GM19328 (cell line): ENCODE measurements around the gene C16orf90.
"Not testable (repeated sequence)": the region's sequence is repeated elsewhere in the genome, so short reads cannot be mapped to it uniquely, and the experiment has no call there.

ENCODE experiments used
- ATAC-seq: cut with Tn5 transposase; IDR thresholded peaks from one replicate; pipeline ENCODE4 v1.9.1; 2021; ENCODE audit warnings: mild to moderate bottlenecking, moderate library complexity; ENCODE audit not compliant: unreplicated experiment

Gene C16orf90

DNA sequence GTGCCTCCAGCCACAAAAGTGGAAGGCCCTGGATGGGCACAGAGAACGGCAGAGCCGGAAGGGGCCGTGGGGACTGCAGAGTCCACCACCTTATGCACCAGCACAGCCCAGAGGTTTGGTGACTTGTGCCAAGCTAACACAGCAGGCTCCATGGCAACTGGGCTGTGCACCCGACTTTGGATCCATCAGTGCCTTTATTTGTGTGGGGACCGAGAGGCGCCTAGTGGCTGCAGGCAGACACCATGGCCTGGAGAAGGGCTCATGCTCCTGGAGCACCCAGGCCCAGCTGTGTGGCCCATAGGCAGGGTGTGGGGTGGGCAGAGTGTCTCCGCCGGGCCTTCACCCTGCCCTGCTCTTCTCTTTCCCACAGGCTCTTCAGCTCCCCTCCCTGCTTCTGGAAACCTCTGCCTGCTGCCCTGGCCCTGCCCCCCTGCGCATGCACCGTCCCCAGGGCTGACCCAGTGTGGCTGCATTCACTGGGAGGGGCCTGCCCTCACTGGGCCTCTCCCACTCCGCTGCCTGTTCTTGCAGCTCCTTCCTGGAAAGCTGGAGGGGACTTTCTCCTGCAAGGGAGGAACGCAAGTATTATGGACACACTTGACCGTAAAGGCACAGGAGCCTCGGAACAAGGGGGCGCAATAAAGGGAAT lies 10.1 kb downstream of the C16orf90 start:
- ATAC-seq = no peak

DNA sequence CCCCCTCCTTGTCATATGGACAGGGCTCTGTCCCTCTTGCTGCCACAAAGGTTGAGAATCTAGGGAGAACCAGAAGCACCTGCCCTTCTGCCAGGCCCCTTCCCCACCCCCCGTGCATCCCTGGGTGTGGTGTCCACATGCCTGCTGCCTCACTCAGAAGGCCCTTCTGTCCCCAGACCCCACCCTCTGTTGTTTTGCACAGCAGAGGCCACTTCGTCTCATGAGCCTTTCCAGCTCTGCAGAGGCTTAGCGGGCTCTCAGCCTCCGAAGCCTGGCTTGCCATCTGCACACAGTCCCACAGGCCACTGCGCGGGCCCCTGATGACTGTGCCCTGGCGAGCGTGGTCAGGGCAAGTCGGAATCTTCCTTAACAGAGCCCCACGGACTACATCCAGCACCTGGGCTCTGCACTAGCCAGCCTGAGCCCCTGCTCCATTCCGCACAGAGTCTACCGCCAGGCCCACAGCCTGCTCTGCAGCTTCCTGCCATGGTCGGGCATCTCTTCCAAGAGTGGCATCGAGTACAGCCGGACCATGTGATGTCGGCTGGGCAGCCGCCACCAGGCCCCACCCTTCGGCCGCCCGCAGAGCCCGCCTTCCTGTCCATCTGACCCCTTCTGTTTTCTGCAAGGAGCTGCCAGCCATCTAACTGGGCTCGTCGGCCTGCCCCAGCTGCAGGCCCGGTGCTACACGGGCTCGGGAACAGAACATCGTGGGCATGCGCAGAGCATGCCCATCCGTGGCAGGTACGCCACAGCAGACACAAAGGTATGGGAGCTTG lies 10.8 kb downstream of the C16orf90 start:
- ATAC-seq = no peak

DNA sequence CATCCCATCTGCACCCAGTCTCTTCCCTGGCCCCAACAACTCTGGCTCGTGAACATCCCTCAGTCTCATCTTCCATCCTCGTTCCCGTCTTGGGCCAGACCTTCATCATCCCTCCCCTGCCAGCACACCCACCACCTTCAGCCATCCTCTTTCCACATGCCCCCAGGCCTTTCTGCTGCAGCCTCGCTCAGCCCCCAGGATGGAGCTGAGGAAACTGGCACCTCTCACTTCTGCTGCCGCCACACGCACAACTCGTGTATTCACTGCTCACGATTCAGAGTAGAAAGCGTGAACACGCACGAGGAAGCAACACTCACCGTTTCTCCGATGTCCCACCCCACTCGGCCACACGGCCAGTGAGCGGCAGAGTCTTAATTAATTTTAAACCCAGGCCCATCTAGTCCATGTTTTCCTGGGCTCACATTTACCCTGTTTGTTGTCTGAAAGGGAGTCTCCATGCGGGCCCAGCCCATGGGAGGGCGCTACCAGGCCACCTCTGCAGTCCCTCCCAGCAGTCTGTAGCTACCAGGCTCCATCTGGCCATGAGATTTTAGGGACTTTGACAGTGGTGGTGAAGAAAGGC lies 12.5 kb downstream of the C16orf90 start:
- no peak for ATAC-seq

DNA sequence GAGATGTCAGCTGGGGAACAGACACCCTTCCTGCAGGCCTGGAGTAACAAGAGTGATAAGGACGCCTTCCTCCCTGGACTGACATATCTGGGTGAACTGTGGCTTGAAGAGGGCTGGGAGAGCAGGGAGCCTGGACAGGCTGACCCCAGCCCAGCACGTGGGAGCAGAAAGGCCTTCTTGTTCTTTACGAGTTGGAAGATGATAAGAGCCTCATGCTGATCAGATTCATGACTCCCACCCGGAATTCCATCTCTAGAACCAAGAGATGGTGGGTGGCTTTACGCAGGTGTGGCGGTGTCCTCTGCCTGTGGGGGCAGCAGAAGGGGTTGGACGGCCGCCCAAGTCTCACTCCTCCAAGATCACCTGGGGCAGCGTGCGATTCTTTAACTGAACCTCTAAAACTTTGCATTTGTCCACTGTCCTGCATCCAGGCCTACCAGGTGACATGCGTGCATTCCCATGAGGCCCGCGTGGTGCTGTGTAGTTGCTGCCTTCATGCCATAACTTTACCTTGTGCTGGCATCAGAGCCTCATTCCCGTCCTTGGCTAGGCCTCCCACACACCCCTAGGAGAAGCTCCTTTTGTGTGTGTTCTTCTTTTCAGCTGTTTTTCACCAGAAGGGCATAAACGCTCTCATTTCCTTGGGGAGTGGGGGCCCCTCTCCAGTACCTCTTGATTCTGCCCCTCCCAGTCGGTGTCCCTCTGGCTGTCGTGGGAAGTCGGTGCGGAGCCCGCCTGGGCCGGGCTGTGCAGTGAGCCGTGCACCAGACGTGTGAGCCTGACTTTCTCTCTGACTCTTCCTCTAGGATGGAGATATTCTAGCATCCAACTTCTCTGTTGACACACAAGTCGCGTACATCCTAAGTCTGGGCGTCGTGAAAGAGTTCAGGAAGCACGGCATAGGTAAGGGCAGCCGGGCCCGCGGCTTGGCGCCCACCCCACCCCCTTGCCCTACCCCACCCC lies 13.3 kb downstream of the C16orf90 start:
- no peak for ATAC-seq

DNA sequence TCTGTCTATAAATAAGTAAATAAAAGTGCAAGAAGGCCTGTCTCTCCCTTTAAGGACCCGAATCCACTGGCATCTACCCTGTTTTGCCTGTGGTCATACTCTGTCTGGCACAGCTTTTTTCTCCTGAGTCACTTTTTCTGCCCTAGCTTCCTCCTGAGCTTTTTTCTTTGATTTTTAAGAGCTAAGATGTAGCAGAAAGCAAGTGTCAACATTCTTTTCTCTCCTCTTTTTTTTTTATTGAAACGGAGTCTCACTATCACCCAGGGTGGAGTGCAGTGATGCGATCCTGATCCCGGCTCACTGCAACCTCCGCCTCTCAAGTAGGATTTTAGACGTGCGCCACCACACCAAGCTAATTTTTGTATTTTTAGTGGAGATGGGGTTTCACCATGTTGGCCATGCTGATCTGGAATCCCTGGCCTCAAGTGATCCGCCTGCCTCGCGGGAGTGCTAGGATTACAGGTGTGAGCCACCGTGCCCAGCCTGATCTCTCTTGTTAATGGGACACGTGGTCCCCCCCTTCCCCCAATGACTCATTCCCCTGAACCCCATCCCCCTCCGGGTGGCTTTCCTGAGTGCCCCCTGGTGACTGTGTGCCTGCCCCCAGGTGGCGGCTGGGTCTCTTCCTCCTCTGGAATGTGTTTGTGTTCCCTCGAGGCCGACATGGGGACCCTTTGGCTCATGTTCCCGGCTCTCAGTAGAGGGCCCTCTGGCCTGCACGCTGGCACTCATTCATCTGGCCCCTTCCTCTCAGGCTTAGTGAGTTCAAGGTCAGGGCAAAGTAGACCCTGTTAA lies 14.2 kb downstream of the C16orf90 start:
- no peak for ATAC-seq

DNA sequence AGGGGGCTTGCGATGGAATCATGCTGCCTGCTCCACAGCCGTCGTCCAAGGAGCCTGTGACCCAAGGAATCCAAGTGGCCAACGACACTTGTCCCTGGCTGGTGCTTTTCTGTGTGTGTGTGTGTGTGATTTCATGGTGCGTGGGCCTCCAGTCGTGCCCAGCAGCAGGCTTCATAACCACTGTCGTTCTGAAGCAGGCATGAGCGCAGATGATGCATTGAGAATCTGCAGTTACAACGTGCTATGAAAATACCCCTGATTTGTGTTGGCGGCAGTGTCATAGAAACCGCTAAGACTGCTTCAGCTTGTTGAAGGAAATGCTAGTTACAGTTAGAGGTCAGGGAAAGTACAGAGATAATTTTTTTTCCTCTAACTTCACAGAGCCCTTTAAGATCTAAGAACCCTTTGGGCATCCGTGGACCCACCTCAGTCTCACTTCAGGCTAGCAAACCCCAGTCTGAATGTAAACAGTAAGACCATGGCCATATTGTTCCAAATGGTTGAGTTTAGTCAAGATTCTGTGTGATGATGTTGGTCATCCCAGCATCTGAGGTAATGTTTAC lies 15.6 kb downstream of the C16orf90 start:
- no peak for ATAC-seq

DNA sequence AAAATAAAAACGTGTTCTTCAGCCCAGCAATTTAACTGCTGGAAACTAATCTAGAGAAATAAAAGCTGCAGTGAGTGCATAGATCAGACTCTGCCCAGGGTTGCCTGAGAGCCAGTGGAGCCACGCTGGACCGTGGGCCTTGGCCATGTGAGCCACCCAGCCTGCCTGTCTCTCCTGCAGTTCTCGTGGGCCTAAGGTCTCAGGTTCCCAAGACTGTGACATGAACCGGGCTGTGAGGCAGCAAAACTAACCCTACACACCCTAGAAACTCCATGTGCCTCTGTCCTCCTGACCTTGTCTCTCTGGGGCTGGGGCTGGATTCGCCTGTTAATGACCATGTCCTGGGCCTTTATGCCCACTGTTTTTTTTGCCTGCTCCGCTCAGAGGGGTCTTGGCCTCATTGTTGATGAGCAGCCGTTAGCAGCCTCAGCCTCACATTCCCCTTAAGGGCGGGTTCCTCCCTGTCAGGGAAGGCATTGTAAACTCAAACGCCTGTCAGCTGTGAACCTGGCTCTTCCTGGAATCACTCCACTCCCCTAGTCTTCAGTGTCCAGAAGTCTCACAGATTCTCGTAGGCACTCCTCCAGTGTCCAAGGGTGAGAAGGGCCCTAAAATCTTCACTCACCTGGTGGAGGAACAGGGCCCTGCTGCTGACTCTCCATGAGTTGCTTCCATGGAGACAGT lies 16.9 kb downstream of the C16orf90 start:
- no peak for ATAC-seq

DNA sequence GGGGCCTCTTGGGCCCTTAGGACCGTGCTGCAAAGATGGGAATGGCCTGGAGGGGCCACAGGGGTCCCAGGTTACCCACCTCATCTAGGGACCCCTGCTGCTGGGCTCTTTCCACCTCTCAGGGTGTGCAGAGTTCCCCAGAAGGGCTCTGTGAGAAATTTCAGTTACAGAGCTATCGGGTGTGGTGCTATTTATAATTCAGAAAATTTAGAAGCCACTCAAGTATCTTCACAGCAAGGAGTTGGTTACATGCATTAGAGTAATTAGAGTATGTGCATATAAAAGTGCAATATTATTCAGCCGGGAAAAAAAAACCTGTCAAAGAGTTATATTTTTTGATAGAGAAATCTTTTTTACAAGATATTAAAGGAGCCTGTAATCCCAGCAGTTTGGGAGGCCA lies 18.9 kb downstream of the C16orf90 start:
- ATAC-seq = no peak

DNA sequence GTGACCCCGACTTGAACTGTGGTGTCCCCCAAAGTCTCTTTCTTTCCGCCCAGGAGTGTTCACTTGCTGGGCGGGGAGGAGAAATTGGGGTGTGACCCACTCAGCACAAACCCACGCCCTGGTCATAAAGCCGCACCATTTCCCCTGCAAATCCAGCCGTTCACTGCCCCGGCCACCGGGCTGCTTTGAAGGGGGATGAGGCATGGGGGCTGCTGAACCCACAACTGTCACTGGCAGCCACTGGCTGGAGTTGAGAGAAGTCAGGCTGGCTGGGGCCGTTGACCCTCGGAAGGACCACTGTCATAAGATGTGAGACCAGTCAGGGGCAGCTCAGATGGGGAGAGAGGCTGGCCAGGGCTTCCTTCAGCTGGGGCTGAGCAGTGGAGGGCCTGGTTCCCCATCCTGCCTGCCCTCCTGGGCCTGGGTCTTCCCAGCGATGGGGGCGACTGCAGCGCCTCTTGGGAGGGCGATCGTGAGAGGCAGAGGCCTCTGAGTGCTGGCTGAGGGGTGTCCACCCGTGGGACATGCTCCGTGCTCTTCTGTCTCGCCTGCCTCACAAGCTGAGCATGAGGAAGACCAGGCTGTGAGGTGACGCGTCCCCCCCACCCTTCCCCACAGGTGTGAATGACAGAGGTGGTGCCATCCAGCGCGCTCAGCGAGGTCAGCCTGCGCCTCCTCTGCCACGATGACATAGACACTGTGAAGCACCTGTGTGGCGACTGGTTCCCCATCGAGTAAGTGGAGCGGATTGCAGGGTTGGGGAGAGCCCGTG lies 19.5 kb downstream of the C16orf90 start:
- ATAC-seq = no peak

DNA sequence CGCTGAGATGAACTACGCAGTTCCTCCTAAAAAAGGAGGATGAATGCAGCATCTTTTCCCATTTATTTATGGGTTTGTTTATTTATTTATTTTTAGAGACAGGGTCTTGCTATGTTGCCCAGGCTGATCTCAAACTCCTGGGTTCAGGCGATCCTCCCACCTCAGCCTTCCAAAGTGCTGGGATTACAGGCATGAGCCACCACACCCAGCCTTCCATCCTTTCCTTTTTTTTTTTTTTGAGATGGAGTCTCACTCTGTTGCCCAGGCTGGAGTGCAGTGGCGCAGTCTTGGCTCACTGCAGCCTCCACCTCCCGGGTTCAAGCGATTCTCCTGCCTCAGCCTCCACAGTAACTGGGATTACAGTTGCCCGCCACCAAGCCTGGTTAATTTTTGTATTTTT lies 20.4 kb downstream of the C16orf90 start:
- not testable (repeated sequence) for ATAC-seq

DNA sequence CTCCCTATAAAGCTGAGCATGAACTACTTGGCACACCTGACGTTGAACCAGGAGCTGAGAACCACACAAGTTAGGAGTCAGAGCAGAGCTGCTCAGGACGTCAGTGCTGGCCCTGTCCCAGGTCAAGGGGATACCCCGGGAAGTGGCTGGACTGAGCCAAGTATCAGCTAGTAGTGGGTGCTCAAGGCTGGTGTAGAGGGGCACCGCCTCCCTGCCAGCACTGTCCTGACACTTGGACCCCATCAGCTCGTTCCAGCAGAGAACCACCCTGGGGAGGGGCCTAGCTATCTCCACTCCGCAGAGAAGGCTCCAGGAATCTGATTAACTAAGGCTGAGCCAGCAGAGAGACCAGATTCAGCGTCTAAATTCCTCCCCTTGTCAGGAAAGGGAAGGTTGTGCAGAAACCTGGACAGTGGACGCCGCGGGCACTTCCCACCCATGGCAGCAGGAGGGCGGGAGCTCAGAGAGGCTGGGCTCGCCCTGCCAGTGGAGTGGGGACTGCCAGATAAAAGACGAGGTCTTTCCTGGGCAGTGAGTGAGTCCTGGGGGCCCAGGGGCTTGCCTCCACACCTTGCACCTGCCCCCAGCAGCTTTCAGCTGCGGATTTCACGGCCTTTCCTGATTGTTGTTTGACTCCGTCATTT lies 21.0 kb downstream of the C16orf90 start:
- ATAC-seq = no peak

DNA sequence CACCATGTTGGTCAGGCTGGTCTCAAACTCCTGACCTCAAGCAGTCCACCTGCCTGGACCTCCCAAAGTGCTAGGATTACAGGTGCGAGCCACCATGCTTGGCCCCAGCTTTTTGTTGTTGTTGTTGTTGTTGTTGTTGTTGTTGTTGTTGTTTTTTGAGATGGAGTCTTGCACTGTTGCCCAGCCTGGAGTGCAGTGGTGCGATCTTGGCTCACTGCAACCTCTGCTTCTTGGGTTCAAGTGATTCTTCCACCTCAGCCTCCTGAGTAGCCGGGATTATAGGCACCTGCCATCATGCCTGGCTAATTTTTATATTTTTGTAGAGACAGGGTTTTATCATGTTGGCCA lies 21.7 kb downstream of the C16orf90 start:
- not testable (repeated sequence) for ATAC-seq

DNA sequence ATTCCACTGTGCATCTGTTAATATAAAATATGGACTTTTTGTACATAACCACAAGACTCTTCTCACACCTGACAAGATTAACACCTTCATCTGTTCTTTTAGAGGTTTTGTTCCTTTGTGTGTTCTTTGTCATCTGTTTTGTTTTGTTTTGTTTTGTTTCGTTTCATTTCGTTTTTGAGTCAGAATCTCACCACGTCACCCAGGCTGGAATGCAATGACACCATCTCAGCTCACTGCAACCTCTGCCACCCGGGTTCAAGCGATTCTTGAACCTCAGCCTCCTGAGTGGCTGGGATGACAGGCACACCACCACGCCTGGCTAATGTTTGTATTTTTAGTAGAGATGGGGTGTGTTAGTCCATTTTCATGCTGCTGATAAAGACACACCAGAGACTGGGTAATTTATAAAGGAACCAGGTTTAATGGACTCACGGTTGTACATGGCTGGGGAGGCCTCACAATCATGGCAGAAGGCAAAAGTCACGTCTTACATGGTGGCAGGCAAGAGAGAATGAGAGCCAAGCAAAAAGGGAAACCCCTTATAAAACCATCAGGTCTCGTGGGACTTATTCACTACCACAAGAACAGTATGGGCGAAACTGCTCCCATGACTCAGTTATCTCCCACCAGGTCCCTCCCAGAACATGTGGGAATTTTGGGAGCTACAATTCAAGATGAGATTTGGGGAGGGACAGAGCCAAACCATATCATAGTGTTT lies 22.3 kb downstream of the C16orf90 start:
- ATAC-seq = no peak

DNA sequence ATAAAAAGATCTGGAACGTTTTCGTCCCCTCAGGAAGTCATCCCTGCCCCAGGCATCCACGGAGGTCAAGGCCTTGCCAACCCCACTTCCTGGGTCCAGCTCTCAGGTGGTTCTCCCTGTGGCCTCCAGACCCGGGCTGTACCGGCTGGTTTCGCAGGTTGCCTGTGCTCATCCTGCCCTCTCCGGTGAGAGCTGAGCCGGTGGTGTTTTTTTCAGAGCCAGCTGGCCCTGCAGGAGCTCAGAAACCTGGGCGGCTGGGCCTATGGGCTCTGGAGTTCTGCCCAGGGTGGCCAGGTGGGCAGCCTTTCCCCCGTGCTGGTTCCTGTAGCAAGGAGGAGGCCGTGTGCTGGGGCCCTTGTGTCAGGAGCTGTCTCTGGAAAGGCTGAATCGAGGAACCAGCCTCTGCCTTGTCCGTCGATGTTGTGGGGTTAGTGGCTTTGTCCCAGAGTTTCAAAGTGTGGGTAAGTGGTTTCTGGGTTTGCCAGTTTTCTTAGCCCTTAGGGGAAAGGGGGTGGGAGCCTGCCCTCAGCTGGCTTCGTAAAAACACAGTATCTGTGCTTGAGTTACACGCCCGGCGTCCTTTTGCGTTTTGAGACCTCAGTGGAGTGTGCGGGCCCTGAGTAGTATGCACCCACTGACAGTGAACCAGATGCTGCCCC lies 23.6 kb downstream of the C16orf90 start:
- ATAC-seq = no peak

DNA sequence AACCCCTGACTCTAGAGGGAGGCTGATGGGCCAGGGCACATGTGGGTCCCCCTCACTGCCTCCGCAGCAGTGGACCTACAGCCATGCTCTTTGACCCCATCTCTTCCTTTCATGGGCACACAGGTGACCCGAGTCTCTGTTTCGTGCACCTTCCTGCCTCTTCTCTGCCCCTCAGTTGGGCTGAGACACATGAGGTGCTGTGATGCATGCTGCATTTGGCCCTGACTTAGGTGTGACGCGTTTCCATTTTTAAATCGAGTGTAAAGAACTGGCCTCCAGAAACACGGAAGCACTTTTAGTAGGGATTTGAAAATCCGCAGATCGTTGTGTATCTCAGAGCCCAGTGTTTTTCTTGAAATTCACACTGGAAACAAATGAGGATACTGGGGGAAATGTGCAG lies 24.6 kb downstream of the C16orf90 start:
- no peak for ATAC-seq

DNA sequence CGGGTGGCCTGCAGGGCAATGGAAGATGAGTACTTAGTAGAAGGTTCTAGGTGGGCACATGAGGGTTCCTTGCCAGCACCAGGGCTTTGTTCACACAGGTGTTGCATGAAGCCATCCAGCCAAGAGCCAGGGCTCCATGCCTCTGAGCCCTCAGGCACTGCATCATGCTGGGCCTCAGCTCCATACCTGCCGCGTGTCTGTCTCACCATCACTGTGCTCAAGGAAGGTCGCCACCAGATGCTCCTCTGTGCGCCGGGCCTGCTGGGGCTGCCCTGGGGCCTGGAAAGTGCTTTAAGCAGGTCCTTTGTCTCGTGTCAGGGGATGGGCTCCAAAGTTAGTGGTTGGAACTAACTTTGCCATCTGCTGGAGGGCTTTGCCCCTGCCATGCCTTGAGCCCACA lies 25.6 kb downstream of the C16orf90 start:
- no peak for ATAC-seq

DNA sequence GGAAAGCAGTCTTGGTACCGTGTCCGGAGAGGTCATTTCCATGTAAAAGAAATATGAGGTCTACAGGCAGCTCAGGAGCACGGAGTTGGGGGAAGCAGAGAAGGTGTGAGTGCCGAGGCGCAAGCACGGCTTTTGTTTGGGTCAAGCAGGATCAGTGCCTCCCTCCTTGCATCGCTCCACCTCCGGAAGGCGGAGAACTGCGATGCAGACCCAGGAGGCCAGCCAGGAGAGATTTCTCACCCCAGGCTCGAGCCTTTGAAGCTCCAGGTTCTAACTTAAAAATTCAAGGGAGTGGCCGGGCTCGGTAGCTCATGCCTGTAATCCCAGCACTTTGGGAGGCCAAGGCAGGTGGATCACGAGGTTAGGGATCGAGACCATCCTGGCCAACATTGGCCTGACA lies 26.8 kb downstream of the C16orf90 start:
- no peak for ATAC-seq
